ENCODE measurements around the gene SMIM24.

Gene SMIM24

DNA sequence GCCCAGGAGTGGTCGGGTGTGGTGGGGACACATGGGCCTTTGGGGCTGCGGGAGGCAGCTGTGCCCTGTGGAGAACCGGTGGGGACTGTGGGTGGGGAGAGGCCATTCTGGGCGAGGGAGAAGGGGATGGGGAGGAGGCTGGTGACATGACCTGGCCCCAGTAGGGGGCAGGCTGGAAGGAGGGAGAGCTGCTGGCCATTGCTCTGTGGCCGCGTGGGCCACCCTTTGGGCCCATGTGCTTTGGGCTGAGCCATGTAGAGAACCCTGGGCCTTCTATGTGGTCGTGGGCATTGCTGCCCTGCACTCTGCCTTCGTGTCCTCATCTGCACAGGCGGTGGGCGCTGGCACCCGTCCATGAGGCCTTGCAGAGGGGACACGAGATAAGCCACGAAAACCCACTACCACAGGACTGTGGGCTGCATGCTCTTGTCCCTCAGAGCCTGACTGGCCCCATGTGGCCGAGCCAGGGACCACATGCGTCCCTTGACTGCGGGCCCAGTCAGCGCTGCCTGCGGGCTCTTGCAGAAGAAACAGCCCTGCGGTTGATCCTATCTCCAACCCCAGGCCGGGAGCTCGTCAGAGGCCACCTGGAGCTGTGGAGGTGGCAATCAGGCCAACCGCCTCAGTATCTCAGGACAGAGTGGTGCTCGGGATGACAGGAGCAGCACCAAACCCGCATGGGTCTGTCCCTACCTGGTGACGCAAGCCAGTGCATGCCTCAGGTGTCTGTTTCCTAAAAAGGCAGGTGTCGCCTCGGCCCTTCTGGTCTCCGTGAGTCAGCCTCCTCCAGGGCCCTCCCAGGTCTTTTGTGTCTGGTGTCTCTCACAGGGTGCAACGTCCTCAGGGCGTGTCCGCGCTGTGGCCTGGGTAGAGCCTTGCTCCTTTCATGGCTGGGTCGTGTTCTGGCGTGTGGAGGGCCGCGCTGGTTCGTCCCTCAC, 40.1 kb upstream of the SMIM24 start:
- peak; percentile 44 to 47 for DNase-seq
- no peak for TF ChIP-seq GATA1 (IDR thresholded peaks at IDR 0.05; ENCODE audit: low read depth, low read length)

DNA sequence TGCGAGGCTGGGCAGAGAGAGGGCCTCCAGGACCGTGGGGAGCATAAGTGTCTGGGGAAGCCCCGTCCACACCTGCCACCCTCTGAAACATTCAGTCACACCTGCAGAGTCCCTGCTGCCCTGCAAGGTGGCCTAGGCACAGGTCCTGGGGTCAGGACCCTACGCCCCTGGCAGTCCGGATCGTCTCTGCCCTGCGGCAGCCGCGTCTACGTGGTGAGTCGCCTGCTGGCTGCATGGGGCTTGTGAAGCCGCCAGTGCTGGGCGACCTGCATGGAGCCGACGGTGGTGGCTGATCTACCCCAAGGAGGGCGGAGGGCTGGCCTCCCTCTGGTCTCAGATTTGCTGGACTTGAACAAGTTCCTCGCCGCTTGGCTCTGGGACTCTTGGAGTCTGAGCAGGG, 38.8 kb upstream of the SMIM24 start:
- DNase-seq = no peak
- TF ChIP-seq GATA1 (IDR thresholded peaks at IDR 0.05; ENCODE audit: low read depth, low read length) (no peak), POLR2A (IDR thresholded peaks at IDR 0.05; ENCODE audit: low read length) (no peak)

DNA sequence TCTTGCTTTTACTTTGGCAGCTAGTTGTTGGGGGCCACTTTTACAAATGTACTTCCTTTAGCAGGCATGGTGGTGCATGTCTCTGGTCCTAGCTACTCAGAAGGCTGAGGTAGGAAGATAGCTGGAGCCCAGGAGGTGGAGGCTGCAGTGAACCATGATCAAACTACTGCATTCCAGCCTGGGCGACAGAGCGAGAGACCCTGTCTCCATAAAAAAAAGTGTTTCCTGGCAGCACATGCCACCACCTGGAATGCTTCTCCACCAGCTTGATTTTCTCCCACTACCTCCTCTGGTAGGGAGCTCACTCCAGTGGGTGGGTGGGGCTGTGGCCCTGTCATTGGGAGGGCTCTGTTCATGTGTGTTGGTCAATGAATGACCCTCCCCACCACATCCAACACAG, 38.3 kb upstream of the SMIM24 start:
- DNase-seq = no peak
- no peak for TF ChIP-seq POLR2A (IDR thresholded peaks at IDR 0.05; ENCODE audit: low read length)
- TF ChIP-seq GATA1 (IDR thresholded peaks at IDR 0.05; ENCODE audit: low read depth, low read length) = no peak

DNA sequence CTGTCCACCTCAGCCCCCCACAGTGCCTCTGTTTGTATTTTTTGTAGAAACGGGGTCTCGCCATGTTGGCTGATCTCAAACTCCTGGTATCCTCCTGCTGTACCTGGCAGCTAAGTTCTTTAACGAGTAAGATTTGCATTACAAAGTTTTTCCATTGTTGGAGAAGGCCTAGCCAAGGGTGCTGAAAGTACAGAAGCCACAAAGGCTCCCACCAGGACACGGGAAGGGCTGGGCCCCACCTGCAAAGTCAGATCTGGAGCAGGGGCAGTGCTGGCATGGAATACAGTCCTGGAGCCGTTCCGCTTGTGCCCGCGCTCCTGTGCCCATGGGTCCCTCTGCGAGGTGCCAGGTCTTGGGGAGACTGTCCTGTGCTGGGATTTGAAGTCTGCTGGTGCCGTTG, 37.9 kb upstream of the SMIM24 start:
- TF ChIP-seq GATA1 (IDR thresholded peaks at IDR 0.05; ENCODE audit: low read depth, low read length) = no peak
- TF ChIP-seq POLR2A (IDR thresholded peaks at IDR 0.05; ENCODE audit: low read length) = no peak
- no peak for DNase-seq

DNA sequence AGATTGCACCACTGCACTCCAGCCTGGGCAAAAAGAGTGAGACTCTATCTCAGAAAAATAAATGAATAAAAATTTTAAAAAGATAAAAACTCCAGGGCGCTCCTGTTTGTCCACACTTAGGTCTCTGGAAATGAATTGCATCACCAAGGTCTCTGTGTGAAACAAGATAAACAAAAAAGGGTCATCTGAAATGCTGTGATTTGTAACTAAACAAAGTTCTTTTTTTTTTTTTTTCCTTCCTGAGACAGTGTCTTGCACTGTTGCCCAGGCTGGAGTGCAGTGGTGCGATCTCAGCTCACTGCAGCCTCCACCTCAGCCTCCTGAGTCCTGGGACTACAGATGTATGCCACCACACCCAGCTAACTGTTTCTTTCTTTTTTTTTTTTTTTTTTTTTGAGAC, 37.3 kb upstream of the SMIM24 start:
- no peak for DNase-seq
- TF ChIP-seq POLR2A (IDR thresholded peaks at IDR 0.05; ENCODE audit: low read length) (no peak), GATA1 (IDR thresholded peaks at IDR 0.05; ENCODE audit: low read depth, low read length) (no peak)

GRCh38 chr19:3516675-3517207, 36.4 kb upstream of the SMIM24 start:
- TF ChIP-seq GATA1 (IDR thresholded peaks at IDR 0.05; ENCODE audit: low read depth, low read length) (no peak), POLR2A (IDR thresholded peaks at IDR 0.05; ENCODE audit: low read length) (no peak)
- DNase-seq = no peak

- no peak for DNase-seq
Measured at GRCh38 chr19:3515891-3516422, 35.6 kb upstream of the SMIM24 start.

GRCh38 chr19:3514930-3515329, 34.6 kb upstream of the SMIM24 start:
- no peak for DNase-seq
- no peak for TF ChIP-seq POLR2A (IDR thresholded peaks at IDR 0.05; ENCODE audit: low read length)
- TF ChIP-seq GATA1 (IDR thresholded peaks at IDR 0.05; ENCODE audit: low read depth, low read length) = no peak

More at GRCh38 chr19:3515891-3516422, 35.6 kb upstream of the SMIM24 start:
- no peak for TF ChIP-seq GATA1 (IDR thresholded peaks at IDR 0.05; ENCODE audit: low read depth, low read length)
- TF ChIP-seq POLR2A (IDR thresholded peaks at IDR 0.05; ENCODE audit: low read length) = no peak

DNA sequence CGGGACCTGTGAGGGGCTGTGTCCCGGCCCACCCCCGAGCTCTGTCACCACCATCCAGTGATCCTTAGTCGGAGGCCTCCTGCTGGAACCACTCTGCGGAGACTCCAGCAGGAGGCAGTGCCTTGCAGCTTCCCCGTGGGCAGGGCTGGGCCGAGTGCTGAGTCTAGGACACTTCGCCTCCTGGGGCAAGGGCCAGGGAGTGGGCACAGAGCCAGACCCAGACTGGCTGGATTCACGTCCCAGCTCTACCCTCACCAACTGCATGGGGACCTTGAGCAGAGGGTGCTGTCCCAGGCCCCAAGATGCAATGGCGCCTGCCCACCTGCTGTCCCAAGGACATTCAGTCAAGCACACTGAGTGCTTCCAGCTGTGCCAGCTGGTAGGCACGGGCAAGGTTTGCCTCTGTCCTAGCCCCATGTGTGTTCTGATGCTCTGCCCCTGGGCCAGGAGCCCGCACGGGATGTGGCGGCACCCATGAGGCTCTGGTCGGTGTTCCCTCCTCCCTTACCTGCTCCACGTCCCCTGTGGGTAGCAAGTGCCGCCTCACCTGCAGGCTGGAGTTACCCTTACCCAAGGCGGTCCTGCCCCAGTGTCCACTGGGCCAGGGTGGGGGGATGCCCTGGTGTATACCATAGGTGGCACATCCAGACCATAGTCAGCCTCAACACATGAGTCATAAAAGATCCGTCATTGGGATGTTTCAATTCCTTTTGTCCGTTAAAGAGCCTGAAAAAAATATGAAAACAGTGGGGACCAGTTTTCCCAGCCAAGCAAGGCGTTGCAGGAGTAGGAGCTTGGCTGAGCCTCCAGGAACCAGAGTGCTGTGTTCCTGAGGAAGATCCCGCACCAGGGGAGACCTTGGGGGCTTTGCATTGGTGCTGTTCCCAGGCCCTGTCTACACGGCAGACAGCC, 33.2 kb upstream of the SMIM24 start:
- TF ChIP-seq GATA1 (IDR thresholded peaks at IDR 0.05; ENCODE audit: low read depth, low read length) = no peak
- TF ChIP-seq POLR2A (IDR thresholded peaks at IDR 0.05; ENCODE audit: low read length) = no peak
- DNase-seq = no peak

- TF ChIP-seq GATA1 (IDR thresholded peaks at IDR 0.05; ENCODE audit: low read depth, low read length) (no peak), POLR2A (IDR thresholded peaks at IDR 0.05; ENCODE audit: low read length) (no peak)
- DNase-seq = no peak
Measured at GRCh38 chr19:3512562-3513228, 32.4 kb upstream of the SMIM24 start.

DNA sequence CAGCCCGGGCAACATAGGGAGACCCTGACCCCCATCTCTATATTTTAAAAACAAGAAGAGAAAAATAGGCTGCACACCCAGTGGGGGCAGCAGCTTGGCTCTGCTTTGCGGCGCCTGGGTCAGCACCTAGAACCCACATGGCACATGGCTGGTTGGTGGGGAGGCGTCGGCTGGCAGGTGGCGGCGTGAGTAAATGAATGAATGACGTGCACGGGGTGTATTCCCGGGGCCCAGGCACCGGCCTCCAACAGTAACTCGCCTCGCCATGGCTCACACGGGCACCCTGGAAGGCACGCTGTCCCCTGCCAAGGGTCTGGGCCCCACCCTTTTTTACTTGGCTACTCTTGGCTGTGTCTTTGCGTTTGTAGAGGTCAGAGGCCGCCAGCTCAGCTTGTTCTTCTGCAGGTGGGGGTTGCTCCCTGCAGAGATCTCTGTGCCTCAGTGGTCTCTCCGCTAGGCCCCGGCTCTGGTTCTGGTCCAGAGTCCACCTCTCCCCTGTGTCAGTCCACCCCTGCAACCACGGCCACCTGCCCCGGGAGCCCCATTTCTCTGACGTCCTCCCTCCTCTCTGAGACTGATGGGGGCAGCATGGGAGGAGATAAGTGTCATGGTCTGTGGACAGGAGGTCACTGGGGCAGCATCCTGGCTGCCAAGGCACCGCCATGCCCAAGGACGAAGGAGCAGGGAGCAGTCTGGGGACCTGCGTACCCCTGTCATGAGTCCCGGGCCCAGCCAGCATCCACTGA, 31.4 kb upstream of the SMIM24 start:
- DNase-seq = no peak
- no peak for TF ChIP-seq GATA1 (IDR thresholded peaks at IDR 0.05; ENCODE audit: low read depth, low read length)

DNA sequence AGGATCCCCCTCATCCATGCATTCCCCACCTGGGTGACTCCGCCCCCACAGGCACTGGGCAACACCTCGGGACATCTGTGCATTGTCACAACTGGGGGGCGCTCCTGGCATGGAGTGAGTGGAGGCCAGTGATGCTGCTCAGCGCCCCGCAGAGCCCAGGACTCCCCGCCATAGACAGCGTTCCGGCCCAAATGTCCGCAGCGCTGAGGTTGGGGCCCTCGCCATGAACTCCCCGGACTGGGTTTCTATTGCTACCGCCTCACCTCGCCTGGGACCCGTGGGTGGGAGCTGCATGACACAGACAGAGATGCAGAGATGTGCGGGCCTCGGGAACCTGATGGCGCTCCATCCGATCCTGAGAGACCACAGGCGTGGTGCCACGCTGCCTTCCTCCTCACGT, 30.4 kb upstream of the SMIM24 start:
- DNase-seq = no peak
- TF ChIP-seq POLR2A (IDR thresholded peaks at IDR 0.05; ENCODE audit: low read length) (no peak), GATA1 (IDR thresholded peaks at IDR 0.05; ENCODE audit: low read depth, low read length) (no peak)

DNA sequence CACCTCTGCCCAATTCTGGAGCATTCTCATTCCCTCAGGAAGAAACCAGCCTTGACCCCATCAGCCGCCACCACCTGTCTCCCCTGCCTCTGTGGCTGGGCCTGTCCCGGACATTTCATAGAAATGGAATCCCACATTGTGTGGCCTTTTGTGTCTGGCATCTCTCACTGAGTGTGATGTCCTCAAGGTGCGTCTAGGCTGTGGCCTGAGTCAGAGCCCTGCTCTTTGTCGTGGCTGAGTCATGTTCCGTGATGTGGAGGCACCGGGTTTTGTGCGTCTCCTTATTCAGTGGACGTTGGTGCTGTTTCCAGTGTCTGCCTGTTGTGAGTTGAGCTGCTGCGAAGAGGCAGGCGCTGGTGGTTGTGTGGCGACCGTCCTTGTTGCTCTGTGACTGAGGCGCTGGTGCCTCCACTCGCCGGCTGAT, 29.3 kb upstream of the SMIM24 start:
- TF ChIP-seq POLR2A (IDR thresholded peaks at IDR 0.05; ENCODE audit: low read length) (no peak), GATA1 (IDR thresholded peaks at IDR 0.05; ENCODE audit: low read depth, low read length) (no peak)
- no peak for DNase-seq

All from erythroblast (primary cell).